ENCODE measurements around the gene LUC7L.
A peak's percentile ranks its signal among the peaks of the same experiment; 100 is the strongest.

- TF ChIP-seq, protein P1, sequence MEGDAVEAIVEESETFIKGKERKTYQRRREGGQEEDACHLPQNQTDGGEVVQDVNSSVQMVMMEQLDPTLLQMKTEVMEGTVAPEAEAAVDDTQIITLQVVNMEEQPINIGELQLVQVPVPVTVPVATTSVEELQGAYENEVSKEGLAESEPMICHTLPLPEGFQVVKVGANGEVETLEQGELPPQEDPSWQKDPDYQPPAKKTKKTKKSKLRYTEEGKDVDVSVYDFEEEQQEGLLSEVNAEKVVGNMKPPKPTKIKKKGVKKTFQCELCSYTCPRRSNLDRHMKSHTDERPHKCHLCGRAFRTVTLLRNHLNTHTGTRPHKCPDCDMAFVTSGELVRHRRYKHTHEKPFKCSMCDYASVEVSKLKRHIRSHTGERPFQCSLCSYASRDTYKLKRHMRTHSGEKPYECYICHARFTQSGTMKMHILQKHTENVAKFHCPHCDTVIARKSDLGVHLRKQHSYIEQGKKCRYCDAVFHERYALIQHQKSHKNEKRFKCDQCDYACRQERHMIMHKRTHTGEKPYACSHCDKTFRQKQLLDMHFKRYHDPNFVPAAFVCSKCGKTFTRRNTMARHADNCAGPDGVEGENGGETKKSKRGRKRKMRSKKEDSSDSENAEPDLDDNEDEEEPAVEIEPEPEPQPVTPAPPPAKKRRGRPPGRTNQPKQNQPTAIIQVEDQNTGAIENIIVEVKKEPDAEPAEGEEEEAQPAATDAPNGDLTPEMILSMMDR (IDR thresholded peaks at IDR 0.05), result peak in 1 of 3 experiments; percentile 95
- TF ChIP-seq POLR2A (IDR thresholded peaks at IDR 0.05), result no peak
Observed at GRCh38 chr16:180681-181564, 48.3 kb downstream of the LUC7L start.

All from testis (tissue), 2 donors.